ENCODE data around the gene CCBE1.
"Not testable (repeated sequence)": the region's sequence is repeated elsewhere in the genome, so short reads cannot be mapped to it uniquely, and the experiment has no call there.

CCBE1 gene

DNA sequence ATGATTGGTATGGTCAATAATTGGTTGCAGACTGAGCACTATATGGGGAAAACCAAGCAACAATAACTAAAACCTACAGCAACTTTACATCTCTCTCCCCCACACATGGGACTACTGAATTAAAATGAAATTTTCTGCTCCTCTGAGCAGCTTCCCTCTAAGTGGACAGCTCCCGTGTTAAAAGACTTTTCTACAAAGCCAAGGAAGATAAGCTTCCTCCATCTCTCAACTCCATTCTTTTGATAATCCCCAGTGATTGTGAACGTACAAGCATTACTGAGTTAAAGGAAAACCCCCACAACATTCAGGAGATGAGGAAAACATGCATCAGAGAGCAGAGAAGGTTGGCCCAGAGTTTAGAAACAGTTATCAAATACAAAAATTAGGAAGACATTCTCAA, 21.9 kb downstream of the CCBE1 start:
- DNase-seq = no peak

DNA sequence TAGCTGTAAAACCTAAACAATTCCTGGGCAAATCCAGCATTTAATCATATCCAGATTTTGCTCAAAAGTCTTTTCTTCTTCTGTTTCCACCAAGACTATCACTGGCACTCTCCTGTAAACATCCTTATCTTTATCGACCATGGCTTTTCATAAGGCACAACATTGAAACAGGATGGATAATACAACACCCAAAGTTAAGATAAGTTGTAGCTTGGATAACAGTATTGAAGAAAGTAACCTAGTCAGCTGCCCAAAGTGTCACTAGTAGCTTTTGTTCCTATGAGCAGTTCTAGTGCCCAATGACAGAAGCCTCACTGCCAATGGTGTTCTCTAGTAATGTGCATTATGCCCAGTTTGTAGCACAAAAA, 22.3 kb downstream of the CCBE1 start:
- DNase-seq = no peak

DNA sequence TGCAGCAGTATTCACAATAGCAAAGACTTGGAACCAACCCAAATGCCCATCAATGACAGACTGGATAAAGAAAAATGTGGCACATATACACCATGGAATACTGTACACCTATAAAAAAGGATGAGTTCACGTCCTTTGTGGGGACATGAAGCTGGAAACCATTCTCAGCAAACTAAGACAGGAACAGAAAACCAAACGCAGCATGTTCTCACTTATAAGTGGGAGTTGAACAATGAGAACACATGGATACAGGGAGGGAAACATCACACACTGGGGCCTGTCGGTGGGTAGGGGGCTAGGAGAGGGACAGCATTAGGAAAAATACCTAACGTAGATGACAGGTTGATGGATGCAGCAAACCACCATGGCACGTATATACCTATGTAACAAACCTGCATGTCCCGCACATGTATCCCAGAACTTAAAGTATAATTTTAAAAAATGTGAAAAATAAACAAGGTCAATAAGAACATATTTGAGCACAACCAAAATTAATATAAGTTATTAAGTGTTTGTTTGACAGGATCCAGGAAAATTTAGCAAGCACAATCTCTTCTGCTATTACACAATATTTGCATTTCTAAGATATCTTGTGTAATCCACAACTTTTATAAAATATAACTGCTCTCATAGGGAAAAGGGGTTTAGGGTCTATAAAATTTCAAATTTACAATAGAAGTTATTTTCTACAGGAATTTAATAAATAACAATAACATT, 22.9 kb downstream of the CCBE1 start:
- DNase-seq = no peak

DNA sequence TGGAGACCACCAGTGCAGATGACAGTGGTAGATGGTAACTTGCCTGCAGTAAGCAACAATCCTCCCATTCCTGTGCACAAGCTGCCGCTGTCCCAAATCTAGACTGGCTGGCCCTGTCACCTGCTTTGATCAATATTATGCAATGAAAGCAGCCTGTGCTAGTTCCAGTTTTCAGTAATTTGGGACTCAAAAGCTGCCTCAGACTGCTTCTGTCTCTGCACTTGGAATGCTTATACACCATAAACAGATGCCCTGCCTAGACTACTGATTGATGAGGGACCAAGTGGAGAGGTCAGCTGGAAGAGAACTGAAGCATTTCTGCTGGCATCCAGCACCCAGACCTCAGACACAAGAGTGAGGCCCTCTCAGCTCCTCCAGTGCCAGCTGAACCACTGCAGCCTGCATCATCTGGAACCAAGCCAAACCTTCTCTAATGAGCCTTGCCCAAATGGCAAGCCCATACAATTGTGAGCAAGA, 24.9 kb downstream of the CCBE1 start:
- no peak for DNase-seq

DNA sequence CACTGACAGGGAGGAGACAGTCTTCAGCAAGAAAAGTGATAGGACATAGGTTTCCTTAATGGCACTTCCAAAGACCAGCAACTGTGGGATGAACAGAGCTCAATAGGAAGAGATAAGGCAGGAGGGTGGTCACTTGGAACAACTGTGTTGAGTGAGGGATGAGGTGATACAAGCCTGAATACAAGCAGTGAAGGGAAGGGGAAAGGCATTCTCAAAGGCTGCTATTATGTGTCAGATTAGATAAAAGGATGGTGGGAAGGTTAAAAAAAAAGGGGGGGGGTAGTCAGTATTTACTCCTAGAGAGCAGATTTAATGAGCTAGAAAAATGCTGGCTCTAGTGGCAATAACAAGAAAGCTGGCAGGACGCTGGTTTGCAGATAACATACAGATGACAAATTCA, 25.7 kb downstream of the CCBE1 start:
- no peak for DNase-seq

DNA sequence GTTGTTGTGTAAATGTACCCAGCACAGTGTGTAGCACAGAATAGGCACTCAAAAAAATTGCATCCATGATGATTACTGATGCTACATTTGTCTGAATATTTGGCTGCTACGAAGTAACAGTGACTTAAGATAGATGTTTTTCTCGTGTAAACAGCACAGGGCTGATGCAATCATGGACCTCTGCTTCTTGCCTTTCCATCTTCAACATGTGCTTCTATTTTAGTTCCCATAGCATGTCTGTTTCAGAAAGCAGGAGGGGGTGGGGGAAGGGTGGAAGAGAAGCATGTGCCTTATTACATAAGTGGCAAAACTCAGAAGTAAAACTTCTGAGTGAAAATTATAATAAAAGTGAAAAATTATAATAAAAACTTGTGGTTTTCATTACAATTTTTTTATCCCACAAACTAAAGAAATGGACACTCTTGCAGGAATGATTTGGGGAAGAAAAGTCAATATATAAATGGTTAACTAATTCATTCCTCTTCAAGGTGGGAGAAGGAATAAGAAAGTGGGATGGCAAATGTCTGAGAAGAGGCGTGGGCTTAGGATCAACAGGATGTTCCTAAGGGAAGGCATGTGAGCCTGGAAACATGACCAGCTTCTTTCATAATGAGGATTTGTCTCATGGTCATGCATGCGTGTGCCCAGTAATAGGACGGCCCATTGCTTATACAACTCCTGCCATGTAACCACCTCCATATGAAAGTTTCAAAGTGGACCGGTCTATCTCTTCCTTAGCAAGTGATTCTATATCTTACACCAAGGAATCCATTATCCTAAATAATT, 27.2 kb downstream of the CCBE1 start:
- DNase-seq = no peak

DNA sequence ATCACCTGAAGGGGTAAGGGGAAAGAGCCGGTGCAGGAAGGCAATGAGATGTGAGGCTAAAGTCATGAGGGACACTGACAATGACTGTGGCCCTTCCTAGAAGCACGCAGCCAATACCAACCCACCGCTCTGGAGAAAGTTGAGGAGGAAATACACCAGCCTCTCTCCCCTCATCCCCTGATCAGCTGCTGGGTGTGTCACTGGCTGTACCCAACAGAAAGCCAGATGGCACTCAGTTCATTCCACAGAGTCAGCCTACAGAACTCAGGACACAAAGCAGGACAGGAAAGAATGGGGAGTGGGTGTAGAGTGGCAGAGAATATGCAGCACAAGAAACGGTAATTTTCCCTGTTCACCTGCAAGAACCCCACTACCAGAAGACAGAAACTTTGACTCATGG, 29.7 kb downstream of the CCBE1 start:
- no peak for DNase-seq

DNA sequence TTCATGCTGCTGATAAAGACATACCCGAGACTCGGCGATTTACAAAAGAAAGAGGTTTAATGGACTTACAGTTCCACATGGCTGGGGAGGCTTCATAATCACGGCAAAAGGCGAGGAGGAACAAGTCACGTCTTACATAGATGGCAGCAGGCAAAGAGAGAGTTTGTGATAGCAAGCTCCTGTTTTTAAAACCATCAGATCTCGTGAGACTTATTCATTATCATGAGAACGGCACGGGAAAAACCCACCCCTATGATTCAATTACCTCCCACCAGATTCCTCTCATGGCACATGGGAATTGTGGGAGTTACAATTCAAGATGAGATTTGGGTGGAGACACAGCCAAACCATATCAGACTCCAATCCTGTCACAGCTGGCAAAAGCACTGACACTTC, 31.2 kb downstream of the CCBE1 start:
- DNase-seq = not testable (repeated sequence)

DNA sequence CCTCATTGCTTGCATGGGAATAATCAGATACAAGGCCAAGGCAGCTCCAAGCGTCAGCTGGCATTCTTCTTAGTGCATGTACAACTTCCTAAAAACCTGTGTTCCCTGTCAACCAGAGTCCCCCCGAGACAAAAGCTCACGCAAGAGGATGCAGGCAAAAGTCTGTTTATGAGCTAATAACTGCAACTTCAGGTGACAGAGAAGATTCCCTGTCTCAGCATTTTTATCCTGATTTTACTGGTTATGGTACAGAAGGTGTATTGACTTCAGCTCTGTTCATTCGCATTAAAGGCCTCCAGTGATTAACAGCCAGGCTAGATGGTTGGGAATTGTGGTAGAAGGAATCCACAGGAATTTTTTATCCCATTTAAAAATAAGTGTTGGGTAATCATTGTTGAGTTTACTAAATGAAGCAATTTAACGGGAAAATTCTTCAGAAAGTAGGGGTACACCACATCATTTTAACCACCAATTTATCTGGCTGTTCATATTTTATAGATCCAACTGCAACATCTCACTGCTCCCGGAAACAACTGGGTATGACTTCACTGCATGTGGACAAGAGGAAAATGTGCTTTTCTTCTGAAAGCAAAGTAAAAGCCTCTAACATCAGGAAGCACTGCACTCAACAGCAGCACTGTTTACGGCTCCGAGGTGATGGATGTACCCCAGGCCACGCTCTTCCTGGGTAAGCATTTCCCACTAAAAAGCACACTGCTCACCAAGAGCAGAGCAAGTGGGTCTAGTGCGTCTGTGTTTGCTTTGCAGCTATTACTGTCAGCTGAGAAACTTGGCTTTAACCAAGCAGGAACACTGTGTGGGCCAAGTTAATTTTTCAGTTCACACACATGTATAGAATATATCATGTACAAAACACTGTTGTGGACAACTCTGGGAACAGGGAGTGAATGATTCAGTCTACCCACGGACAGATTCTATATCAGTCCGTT, 31.9 kb downstream of the CCBE1 start:
- no peak for DNase-seq

DNA sequence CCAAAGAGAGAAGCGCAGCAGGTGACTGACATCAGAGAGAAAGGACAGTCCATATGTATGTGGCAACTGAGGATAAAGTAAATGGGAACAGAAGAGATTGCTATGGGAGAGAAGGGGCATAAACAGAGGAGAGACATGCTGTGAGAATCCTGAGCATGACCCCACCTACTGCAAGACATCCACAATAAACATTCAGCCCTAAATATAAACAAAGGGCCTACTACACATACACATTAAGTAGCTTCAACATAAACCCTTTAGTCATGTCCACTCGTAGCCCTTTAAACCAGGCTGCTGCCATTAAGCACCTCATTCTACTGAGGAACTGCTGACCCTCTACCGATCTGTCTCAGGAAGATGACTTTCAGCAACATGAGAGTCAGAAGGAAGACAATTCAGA, 32.9 kb downstream of the CCBE1 start:
- no peak for DNase-seq

DNA sequence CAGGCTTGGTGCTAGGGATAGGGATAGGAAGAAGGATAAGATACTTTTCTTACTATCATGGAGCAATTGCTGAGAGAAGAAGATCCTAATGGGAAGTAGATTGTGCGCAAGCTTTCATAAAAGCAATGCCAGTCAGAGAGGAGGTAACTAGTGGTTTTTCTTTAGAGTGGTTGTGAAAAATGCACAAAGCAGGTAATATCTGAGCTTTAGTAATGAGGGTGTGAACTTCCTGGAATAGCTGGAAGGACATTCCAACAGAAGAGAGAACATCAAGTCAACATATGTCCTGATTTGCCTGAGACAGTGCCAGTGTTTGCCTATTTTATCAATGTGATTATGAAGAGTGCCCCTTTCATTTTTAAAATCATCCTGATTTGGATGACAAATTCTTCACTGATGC, 34.1 kb downstream of the CCBE1 start:
- DNase-seq = no peak

DNA sequence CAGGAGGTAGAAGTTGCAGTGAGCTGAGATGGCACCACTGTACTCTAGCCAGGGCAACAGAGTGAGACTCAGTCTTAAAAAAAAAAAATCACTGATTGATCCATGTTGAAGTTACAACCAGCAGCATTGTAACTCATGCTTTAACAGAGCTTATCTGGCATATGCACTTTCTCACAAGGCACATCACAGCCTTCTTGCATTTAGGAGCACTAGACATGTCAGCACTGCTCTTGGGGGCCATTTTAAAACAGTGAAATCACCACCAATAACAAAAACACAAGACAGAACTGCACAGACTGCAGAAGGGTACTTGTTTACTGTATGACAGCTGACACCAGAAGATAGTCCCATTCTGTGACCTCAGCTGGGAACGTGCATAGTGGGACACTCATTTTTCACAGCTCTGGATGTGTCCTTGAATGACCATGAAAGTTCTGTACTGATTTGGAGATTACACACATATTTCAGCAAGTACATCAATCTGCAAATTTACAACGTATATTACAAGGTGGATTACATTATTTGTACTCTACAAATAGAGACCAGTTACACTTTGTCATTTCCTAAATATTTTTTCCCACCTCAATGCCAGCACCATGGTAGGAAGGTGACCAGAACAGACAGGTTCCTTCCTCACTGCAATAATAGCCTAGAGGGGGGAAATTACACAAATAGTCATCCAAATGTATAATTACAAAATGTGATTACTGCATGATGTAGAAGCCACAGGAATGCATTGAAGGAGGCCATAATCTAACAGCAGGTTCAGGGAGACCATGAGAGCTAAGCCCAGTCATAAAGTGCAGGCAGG, 35.1 kb downstream of the CCBE1 start:
- DNase-seq = no peak

DNA sequence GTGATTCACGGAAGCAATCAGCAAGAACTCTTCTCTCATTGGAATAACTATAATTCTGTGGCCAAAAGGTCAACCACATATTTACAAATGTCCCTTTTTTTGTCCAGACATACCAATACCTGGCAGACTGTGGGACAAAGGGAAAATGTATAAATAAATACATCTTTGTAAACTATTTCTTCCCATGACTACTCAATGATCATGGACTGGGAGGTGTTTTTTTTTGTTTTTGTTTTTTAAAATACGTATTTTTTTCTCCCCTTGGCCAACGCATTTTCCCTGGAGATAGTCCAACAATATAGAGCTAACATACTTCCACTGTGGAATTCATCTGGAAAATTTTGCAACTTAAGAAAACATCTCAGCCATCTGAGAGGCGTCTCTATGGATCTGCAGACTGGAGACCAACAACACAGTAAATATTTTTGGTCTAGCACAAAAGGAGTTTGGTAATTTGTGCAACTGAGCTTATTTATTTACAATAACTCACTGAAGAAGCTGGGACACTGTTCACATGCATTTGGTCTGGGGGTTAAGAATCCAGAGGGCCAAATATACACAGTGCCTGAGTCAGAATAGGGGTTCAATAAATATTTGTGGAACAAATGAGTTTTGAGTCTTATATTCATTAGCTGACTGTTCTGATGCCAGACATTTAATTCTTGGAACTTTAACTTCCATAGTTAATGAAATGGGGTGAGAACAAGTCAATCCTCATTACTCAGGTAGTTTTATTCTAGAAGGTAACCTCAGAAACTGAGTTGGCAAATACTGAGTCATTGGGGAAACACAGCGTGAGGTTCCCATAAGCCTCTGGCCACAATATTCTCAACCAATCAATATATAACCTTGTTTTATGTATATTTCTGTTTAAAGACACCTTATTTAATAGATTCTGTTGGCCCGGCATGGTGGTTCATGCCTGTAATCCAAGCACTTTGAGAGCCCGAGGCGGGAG, 36.2 kb downstream of the CCBE1 start:
- no peak for DNase-seq

DNA sequence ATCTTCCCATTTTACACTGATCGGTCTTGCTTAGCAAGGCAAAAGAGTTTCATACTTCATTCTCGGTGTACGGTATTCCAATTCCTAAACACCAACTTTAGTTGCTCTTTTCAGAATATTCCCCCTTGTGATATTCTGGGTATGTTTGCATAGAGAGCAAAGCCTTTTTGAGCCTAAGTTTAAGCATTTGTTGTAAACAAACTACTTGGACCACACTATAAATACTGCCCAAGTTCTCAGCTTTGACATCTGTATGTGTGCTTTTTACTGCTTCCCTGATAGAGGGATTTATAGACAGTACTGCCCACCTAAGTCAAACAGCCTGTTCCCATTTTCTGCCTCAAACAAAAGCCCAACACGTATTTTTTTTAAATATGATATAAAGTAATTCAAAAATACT, 36.9 kb downstream of the CCBE1 start:
- DNase-seq = no peak

DNA sequence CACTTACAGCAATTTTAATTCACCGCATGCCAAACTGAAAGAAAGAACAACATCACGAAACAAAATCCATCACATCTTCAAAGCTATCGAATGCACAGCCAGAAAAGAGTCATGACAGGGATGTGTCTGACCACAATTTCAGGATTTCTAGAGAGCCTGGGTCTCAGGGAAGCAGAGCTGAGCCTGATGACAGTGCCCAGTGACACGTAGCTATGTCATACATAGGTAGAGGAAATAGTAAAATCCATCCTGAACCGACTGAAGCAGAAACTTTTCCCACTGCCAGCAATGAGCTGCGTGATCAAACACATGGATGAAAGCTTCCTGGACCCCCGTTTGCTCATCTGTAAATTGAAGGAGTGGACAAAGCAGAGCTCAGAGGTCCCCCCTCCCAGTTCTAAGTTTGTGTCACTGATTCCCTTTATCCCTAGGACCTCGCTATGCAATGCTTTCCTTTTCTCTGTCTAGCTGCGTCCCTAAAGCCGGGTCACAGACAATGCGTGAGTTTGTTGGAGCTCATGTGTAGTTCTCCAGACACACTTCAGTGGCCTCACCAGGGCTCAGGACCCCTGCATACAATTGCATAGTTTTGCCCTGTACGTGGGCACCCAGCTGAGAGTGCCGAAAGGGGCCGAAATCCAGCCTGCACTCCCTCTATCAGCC, 37.6 kb downstream of the CCBE1 start:
- DNase-seq = no peak

DNA sequence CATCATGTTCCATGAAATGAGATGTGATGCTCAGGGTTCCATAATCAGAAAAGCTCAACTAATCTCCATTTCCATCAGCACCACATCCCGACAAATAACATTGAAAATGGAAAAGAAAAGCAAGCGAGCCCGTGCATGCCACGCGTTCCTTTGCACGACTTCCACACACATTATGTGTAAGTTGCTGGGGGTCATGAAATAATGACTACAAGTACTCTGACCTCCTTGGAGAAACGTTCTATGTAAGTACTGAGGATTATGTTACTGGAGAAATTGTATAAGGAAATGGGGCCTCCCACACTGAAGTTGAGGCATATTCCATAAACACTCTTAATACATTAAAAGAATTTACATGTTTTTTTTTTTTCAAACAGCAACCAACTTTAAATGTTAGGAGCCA, 38.3 kb downstream of the CCBE1 start:
- no peak for DNase-seq

DNA sequence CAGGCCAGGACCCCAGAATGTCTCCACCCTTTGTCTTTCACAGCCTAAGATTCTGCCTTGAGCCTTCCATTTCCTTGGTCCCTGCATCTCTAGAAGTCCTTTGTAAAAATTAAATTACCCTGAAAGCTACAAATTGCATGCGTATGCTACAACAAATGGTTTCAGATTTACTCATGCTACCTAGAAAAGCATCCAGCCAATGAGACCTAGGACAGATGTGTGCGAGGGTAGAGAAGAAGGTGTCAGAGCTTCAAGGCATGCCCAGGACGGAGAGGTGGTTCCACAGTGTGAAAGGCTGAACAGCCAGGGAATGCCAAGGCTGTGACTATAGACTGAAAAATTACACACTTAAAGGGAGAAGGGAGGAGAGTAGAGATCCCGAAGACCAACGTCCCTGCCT, 40.2 kb downstream of the CCBE1 start:
- DNase-seq = no peak

DNA sequence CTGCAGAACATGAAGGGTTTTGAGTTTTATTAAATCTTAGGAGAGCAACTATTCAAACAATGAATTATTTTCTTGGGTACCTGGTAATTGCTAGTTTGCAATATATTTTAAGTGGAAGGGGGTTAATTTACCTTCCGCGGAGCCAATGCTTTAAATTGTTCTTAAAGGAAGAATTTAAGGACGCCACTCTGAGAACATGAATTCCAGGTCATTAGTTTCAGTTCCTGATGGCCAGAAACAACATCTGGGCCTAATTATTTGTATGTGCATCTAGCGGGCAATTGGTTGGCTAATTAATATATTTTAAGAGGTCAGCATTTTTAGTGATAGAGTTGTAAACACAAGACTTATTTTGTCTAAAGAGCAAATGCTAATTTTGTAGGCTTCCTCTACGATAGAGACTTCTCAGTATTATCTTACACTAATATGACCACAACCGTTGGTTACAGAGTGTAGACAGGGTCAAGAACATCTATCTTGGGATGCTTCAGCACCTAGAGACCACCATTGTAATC, 40.8 kb downstream of the CCBE1 start:
- no peak for DNase-seq

DNA sequence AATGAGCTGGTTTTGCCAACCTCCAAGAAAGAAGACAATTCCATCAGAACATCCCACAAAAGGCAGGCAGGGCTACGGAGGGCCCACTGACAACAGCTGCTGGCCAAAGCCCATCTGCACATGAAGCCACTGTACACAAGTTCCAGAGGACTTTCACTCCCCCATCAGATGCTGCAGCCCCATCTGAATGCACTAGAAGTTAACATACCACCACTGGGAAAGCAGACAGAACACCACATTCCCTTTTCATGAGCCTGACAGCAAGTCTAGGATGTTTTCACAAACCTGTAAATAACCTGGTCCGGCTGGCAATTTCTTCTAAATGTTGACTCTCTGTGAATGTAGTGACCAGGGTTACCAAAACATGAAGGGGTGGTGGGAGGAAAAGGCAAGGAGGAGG, 41.5 kb downstream of the CCBE1 start:
- no peak for DNase-seq

DNA sequence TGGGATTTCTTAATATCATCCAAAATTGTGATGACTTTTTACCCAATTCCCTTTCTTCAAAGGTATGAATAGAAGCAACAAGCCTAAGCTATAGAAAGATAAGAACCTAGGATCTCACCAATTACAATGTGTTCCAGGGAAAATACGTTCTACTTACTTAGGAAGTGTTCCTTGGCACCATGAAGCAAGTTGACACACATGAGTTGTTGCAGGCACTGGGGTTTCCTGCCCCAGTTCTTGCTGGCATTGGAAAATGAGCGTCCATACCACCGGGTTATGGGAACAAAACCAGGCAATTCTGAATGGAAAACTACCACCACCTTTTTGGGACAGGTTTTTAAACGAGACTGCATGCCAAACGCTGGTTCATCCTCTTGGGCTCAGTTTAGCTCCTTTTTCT, 46.2 kb downstream of the CCBE1 start:
- DNase-seq = no peak
